ENCODE results near the gene PHLDA1. TPM values are rescaled to one million over a fixed set of nuclear protein-coding genes. Genes with fewer than 3 reads are reported as not detected.

PHLDA1 gene
- total and polyA plus RNA-seq, 4 donors = 2.8 to 11.5 (median 5.7) TPM

- no peak for TF ChIP-seq CTCF (IDR thresholded peaks at IDR 0.05; ENCODE audit: low read depth, low read length, missing input control)
- TF ChIP-seq, protein P1, sequence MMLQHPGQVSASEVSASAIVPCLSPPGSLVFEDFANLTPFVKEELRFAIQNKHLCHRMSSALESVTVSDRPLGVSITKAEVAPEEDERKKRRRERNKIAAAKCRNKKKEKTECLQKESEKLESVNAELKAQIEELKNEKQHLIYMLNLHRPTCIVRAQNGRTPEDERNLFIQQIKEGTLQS (IDR thresholded peaks at IDR 0.05) = no peak
- TF ChIP-seq SP1 (IDR thresholded peaks at IDR 0.05) = no peak
- TF ChIP-seq RXRA (IDR thresholded peaks at IDR 0.05) = no peak
- TF ChIP-seq FOXA2 (IDR thresholded peaks at IDR 0.05) = no peak
These were observed 23.1 kb downstream of the PHLDA1 start (continued) for GRCh38 chr12:76008428-76008827.

DNA sequence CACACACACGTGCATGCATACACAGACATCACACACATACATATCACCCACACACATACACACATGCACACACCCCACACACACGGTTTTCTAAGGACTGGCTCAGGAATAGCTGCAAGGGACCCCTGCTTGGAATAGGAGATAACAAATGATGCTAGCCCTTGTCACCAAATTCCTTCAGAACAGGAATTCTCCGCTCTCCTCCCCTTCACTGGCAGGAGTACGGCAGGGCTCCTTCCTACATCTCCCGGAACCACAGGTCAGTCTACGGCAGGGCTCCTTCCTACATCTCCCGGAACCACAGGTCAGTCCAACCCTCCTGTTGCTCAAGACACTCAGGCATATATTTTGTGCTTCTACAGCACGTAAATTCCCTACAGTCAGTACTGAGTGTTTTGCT is 23.9 kb downstream of the PHLDA1 start:
- H3K9ac ChIP-seq (ENCODE audit: low read depth in 1 of 2, low read length in 2 of 2) = no peak overlapping the region
- H3K4me3 ChIP-seq (ENCODE audit: low read depth in 1 of 3, low read length in 3 of 3) = no peak overlapping the region
- H3K27me3 ChIP-seq (ENCODE audit: control insufficient read depth in 4 of 4, insufficient read depth in 4 of 4, low read length in 3 of 4) = no peaks in the 10 kb centered on the region
- TF ChIP-seq FOXA2 (IDR thresholded peaks at IDR 0.05) = no peak
- no peak for TF ChIP-seq JUND (IDR thresholded peaks at IDR 0.05)
- TF ChIP-seq NR2F2 (IDR thresholded peaks at IDR 0.05) = no peak
- TF ChIP-seq ZBTB33 (IDR thresholded peaks at IDR 0.05) = no peak
- TF ChIP-seq CTCF (IDR thresholded peaks at IDR 0.05; ENCODE audit: low read depth, low read length, missing input control) = no peak
- no peak for TF ChIP-seq HNF4A (conservative IDR thresholded peaks at IDR 0.05)
- no peak for TF ChIP-seq TAF1 (conservative IDR thresholded peaks at IDR 0.05)
- no peak for TF ChIP-seq RAD21 (IDR thresholded peaks at IDR 0.05)
- TF ChIP-seq, protein P2, sequence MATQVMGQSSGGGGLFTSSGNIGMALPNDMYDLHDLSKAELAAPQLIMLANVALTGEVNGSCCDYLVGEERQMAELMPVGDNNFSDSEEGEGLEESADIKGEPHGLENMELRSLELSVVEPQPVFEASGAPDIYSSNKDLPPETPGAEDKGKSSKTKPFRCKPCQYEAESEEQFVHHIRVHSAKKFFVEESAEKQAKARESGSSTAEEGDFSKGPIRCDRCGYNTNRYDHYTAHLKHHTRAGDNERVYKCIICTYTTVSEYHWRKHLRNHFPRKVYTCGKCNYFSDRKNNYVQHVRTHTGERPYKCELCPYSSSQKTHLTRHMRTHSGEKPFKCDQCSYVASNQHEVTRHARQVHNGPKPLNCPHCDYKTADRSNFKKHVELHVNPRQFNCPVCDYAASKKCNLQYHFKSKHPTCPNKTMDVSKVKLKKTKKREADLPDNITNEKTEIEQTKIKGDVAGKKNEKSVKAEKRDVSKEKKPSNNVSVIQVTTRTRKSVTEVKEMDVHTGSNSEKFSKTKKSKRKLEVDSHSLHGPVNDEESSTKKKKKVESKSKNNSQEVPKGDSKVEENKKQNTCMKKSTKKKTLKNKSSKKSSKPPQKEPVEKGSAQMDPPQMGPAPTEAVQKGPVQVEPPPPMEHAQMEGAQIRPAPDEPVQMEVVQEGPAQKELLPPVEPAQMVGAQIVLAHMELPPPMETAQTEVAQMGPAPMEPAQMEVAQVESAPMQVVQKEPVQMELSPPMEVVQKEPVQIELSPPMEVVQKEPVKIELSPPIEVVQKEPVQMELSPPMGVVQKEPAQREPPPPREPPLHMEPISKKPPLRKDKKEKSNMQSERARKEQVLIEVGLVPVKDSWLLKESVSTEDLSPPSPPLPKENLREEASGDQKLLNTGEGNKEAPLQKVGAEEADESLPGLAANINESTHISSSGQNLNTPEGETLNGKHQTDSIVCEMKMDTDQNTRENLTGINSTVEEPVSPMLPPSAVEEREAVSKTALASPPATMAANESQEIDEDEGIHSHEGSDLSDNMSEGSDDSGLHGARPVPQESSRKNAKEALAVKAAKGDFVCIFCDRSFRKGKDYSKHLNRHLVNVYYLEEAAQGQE (IDR thresholded peaks at IDR 0.05) = no peak
- TF ChIP-seq EGR1 (IDR thresholded peaks at IDR 0.05; ENCODE audit: low read depth in 2 of 2) = no peak
- no peak for TF ChIP-seq GABPA (IDR thresholded peaks at IDR 0.05 in 1 of 2, conservative IDR thresholded peaks at IDR 0.05 in 1 of 2)
- H3K27ac ChIP-seq (ENCODE audit: low read depth in 1 of 2, low read length in 2 of 2) = no peak overlapping the region
- no peaks in the 10 kb centered on the region for H3K4me1 ChIP-seq (ENCODE audit: control insufficient read depth in 4 of 4, insufficient read depth in 4 of 4, low read length in 3 of 4)
- DNase-seq (ENCODE audit: low spot score) = no peak
- peaks cover 0 to 2% (median 0%) of the 10 kb centered on the region in 4 donors for H3K9me3 ChIP-seq (ENCODE audit: control insufficient read depth in 4 of 4, low read length in 3 of 4)
- 84% methylated on average over 8 of the region's 8 CpGs for WGBS
- no peaks in the 10 kb centered on the region for H3K36me3 ChIP-seq (ENCODE audit: control insufficient read depth in 4 of 4, insufficient read depth in 3 of 4, low read depth in 1 of 4, low read length in 3 of 4)

All from liver (tissue), 9 donors.